NT2/D1 (cell line): ENCODE data around the gene PPP1R14D.

Experiments
- YY1 ChIP-seq: IDR thresholded peaks from 2 replicates; pipeline ENCODE4 v1.6.1; 2011; ENCODE audit not compliant: insufficient read length, insufficient read depth
- ZNF274 ChIP-seq: IDR thresholded peaks from 2 replicates; pipeline ENCODE4 v1.6.1; 2011; ENCODE audit warnings: mild to moderate bottlenecking, low read depth, low read length

DNA sequence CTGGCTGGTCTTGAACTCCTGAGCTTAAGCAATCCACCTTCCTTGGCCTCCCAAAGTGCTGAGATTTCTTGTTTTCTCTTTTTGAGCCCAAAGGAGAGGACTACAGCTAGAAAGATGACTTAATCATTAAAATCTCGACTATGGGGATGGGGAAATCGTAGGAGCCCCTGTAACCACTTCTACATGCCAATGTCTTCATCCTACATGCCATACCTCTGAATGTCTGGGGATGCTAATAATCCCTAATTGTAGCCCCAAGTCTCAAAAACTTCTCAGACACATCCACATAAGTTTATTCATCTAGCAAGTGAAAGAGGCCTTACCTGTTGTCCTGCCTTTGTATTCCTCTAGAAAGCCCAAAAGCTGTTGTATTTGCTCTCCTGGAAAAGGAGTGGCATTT, 49.2 kb upstream of the PPP1R14D start:
- TF ChIP-seq YY1 (no peak), ZNF274 (no peak)
